Measurements from ENCODE around the gene C6orf118. TPM values are rescaled to one million over a fixed set of nuclear protein-coding genes. Genes with fewer than 3 reads are reported as not detected.

The C6orf118 gene
- total RNA-seq, 1 donor = not detected

DNA sequence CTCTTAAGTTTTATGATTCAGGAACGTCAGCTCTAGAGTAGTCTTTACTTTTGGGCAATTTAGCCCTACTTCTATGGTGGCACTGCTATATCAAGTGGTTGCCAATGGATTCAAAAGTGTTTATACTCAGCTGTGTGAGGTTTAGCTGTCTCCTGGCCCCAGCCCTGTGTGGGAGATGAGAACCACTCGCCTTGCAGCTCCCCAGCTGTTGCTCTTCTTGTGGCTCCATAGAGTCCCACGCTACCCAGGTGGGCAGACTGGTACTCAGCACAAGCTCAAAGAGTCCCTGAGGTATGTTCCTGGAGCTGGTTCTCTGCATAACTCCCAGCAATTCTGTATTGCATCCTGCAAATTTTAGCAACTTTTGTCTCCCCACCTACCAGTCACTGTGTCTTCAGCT lies 59.6 kb downstream of the C6orf118 start:
- TF ChIP-seq, protein P1, sequence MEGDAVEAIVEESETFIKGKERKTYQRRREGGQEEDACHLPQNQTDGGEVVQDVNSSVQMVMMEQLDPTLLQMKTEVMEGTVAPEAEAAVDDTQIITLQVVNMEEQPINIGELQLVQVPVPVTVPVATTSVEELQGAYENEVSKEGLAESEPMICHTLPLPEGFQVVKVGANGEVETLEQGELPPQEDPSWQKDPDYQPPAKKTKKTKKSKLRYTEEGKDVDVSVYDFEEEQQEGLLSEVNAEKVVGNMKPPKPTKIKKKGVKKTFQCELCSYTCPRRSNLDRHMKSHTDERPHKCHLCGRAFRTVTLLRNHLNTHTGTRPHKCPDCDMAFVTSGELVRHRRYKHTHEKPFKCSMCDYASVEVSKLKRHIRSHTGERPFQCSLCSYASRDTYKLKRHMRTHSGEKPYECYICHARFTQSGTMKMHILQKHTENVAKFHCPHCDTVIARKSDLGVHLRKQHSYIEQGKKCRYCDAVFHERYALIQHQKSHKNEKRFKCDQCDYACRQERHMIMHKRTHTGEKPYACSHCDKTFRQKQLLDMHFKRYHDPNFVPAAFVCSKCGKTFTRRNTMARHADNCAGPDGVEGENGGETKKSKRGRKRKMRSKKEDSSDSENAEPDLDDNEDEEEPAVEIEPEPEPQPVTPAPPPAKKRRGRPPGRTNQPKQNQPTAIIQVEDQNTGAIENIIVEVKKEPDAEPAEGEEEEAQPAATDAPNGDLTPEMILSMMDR (IDR thresholded peaks at IDR 0.05; ENCODE audit: insufficient read depth, low read length) = no peak
- no peak for DNase-seq (ENCODE audit: low read depth)
- no peak overlapping the region for H3K4me3 ChIP-seq (ENCODE audit: low read depth, low read length)

DNA sequence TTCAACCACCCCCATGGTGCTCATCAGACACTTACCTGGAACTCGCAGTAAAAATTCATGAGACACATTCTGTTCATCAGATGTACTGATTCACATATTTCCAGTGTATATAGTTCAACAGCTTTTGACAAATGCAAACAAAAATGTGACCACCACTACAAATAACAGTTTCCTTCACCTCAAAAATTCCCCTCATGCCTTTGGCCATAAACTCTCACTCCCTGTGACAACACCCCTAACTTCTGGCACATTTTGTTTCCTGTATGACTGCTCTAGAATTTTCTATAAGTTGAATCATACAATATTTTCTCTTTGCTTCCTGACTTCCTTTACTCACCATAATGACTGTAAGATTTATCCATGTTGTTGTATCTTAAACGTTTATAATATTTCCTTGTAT lies 63.7 kb downstream of the C6orf118 start:
- peak; percentile 8 for DNase-seq (ENCODE audit: low read depth)
- TF ChIP-seq, protein P1 (IDR thresholded peaks at IDR 0.05; ENCODE audit: insufficient read depth, low read length) = no peak
- no peak overlapping the region for H3K4me3 ChIP-seq (ENCODE audit: low read depth, low read length)

DNA sequence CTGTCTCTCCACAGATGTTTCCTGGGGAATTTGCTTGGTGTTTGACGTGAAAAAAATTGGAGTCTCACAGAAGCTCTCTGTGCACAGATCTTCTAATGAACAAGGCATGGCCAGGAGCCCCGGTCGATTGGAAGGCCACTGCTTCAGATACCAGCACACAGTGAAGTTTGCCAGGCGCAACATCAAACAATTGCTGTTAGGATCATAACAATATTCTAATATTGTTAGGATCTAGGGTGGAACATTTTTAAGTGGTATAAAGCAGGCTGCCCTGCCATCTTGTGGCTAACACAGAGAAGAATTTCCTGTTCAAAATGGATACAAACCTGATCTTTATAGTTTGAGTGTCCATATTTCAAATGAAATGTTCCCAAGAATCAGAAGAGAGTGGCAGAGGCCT lies 64.1 kb downstream of the C6orf118 start:
- peak; percentile 58 for DNase-seq (ENCODE audit: low read depth)
- TF ChIP-seq, protein P1 (IDR thresholded peaks at IDR 0.05; ENCODE audit: insufficient read depth, low read length) = peak; percentile 48
- no peak overlapping the region for H3K4me3 ChIP-seq (ENCODE audit: low read depth, low read length)

DNA sequence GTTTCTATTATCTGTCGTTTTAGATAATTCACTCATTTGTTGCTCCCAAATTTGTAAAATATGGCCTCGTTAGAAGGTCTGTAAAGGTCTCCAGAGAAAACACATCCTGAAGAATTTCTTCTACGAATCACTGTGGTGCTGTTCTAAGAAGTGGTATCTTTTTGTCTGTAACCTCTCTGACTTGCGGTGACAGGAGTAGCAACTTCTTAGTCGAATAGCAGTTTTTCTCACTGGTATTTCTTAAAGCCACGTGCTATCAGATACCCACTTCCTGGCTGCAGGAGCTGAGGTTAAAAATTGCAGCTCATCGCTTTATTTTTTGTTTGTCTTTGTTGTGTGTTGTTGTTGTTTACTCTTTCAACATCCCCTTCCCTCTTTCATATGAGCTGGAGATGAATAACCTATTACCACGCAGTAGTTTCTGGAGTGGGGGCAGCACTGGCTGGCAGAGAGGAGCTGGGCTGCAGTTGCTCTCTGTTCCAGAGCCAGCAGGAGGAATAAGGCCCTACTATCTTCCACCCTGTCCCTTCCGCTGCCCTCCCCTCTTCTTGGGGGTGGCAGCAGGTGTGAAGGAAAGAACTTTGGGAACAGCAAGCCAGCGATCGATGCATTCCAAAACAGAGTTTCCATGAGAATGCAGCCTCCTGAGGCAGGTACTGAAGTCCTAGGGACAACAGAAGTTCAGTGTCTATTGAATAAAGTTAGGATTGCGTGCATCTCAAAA lies 64.7 kb downstream of the C6orf118 start:
- TF ChIP-seq, protein P1 (IDR thresholded peaks at IDR 0.05; ENCODE audit: insufficient read depth, low read length) = no peak

DNA sequence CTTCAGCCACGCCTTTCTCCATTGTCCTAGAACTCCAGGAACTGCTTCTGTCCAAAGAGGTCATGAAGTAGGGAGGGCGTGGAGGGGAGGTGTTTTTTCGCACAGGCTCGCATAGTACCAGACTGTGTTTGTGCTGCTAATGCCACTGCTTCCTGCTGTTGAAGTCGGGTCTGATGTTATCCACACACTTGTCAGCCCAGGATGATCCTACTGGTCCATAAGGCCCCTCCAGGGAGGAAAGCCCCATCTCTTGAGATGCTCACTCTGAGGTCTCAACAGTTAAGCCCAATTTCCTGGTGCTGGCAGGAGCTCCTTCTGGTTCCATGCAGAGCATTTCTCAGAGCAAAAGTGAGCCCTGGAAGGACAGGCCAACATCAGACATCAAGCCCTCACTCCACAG lies 65.6 kb downstream of the C6orf118 start:
- H3K4me3 ChIP-seq (ENCODE audit: low read depth, low read length) = no peak overlapping the region
- no peak for DNase-seq (ENCODE audit: low read depth)
- TF ChIP-seq, protein P1 (IDR thresholded peaks at IDR 0.05; ENCODE audit: insufficient read depth, low read length) = no peak

More for the DNA sequence above, 64.7 kb downstream of the C6orf118 start:
- DNase-seq (ENCODE audit: low read depth) = no peak
- no peak overlapping the region for H3K4me3 ChIP-seq (ENCODE audit: low read depth, low read length)

DNA sequence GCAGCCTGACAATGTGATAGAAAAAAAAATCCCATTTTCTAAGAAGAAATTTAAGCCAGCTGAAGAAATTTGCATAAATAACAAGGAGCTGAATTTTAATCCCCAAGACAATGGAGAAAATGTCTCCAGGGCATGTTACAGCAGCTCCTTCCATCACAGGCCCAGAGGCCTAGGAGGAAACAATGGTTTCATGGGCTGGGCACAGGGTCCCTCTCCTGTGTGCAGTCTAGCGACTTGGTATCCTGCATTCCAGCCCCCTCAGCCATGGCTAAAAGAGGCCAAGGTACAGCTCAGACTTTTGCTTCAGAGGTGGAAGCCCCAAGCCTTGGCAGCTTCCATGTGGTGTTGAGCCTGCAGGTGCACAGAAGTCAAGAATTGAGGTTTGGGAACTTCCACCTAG lies 73.1 kb downstream of the C6orf118 start:
- TF ChIP-seq, protein P1 (IDR thresholded peaks at IDR 0.05; ENCODE audit: insufficient read depth, low read length) = no peak
- DNase-seq (ENCODE audit: low read depth) = no peak
- H3K4me3 ChIP-seq (ENCODE audit: low read depth, low read length) = no peak overlapping the region
